ENCODE data around the gene PXDN.

The PXDN gene

GRCh38 chr2:1647417-1648240 is 96.7 kb downstream of the PXDN start:
- DNase-seq = no peak

GRCh38 chr2:1645761-1646476 is 98.4 kb downstream of the PXDN start:
- no peak for DNase-seq

DNA sequence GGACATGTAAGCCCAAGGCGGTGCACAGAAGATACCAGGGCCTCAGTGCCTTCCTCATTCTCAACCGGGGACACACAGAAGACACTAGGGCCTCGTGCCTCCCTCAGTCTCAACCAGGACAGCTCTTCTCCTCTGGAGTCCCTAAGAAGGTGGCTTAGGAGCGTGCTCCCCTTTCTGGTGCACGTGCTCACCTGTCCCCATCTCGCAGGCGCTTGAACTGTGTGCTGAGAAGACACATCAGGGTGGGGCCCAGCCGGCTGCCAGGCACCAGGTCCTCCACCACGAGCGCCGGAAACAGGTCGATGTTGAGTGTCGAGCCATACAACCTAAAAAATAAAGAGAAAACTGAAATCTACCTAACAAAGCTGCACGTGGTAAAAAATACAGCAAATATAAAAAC is 99.9 kb downstream of the PXDN start:
- DNase-seq = no peak

- DNase-seq = no peak
Measured at GRCh38 chr2:1642993-1643619, 101.2 kb downstream of the PXDN start.

DNA sequence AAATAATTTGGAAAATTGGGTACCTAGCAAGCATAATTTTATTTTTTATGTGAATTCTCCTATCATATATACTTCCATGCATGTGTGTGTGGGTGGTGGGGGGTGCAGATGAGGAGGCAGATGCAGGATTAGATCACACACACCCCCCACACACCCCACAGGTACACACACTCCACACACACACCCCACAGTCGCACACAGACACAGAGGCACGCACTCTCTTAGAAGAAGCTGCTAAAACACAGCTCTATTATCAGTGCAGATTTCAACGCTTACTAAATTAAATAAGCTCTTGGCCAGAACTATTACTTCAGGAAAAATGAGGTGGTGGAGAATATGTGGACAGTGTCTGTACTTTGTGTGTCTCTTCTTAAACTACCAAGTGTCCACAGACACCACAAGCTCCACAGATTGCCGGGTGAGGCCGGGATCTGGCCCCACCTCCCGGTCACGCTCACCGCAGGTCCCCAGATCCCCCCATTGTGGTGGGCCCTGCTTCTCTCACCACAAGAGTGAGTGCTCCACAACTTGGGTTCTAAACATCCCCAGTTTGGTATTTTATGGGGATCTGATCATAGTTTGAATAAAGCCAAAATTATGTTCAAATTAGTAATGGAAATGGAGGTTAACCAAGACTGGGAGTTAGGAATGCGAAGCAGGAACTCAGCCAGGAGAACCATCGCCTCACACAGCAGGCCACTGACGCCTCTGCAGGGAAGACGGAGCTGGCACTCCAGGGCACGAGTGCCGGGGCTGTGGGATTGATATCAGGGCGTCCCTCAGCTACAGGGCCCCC is 102.1 kb downstream of the PXDN start:
- no peak for DNase-seq

DNA sequence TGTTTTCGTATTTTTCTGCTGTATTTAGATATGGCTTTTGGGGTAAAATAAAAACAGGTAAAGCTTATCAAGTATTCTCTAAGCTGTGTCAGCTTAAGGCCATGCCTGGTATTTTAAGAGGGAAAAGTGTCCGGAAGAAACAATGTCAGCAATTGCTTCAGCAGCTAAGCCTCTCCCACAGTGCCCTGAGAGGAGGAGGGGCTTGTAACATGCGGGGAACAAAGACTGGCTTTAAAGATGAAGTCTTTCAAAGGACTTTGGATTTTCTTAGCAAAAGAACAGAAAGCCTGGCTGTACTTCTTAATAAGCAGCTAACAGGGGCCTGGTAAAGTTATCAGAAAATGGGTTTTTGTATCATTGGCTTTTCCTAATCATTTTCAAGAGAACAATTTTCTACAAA is 102.8 kb downstream of the PXDN start:
- no peak for DNase-seq

DNA sequence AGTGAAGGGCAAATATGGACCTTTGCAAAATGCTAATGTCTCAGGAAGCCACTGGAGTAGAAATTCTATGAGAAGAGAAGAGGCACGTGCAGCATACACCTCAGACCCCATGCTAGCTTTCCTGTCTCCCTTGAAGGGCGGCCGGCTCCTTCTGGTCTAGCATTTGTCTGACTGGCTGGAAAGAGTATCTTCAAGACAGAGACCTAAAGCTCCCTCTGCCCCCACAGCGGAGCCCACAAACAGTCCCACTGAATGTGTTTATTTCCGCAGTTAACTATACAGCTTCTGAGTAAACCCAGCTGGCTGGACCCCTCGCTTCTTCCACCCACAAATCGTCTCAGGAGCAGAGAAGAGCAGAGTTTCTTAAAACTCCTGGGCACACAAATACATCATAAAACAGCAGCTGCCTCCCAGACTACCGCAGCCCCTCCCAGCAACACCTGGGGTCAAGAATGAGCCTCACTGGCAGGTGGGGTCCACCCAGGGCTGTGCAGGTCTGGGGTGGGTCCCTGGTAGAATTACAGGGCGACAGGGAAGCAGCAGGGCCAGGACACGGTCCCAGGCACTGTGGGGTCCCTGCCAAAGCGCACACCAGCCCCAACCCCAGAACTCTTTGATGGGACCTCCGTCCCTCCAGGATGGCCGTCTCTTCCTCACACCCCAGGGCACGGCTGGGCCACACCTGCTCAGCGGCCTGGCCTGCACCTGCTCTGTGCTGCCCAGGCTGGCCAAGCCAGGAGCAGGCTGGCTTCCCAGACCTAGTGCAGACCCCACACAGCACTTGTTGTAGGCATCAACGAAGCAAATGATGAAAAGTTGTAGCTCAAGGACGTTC is 103.8 kb downstream of the PXDN start:
- no peak for DNase-seq

DNA sequence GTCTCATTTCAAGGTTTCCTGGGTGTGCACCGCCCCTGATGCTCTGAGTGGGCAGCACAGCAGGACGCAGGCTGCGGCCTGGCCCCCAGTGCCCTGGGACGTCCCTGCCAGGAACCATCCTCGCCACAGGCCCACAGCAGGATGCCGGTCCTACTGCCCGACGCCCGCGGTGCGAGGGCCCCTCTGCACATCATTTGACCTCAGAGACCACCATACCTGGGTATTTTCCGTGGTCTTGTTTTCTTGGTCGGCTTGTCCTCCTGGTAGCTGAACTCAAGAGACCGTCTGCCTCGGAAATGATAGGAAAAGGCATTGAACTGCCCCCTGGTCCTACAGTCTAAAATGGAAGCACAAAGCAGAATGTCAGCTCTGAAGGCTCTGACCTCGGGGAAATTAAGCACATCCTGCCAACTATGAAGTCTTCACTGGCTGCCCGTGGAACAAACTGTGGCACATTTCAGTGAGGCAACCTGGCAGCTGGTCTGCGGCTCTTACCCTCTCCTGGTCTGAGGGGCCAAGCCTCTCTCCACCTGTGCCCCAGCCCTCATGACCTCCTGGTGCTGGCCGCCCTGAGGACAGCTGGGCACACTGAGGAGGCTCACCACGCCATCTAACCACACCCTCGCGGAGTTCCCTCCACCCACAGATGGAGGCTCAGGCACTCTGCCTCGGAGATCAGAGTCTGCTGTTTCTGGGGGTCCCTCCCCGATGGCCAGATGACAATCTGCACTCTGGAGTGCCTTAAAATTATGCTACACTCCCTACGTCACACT is 105.0 kb downstream of the PXDN start:
- DNase-seq = no peak

DNA sequence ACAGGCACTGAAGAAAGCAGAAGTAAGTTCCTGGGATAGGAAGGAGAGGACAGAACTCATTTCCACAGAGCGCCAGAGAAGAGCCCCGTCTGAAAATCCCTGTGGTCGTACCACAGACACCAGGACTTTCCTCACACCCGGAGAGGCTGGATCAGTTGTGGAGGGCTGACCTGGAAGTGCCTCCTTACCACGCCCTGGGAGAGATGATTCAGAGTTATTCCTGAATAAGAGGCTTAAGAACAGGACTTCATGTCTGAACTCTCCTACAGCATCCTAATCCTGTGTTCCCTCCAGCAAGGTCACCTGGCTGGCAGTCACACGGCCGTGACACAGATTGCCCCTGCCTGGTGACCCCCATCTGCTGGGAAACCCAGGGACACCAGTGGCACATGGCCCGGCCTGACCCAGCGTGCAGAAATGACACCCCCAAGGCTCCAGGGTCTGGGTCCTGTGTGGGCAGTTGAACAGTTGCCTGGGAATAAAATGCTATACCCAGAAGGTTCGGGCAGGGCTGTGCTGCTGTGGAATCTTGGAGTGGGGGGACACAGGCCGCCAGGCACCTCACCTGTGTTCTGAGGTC is 105.9 kb downstream of the PXDN start:
- no peak for DNase-seq

- DNase-seq = no peak
Measured at GRCh38 chr2:1636791-1637415, 107.4 kb downstream of the PXDN start.

- no peak for DNase-seq
Measured at GRCh38 chr2:1635823-1636222, 108.5 kb downstream of the PXDN start.

GRCh38 chr2:1634681-1635341 is 109.5 kb downstream of the PXDN start:
- no peak for DNase-seq

DNA sequence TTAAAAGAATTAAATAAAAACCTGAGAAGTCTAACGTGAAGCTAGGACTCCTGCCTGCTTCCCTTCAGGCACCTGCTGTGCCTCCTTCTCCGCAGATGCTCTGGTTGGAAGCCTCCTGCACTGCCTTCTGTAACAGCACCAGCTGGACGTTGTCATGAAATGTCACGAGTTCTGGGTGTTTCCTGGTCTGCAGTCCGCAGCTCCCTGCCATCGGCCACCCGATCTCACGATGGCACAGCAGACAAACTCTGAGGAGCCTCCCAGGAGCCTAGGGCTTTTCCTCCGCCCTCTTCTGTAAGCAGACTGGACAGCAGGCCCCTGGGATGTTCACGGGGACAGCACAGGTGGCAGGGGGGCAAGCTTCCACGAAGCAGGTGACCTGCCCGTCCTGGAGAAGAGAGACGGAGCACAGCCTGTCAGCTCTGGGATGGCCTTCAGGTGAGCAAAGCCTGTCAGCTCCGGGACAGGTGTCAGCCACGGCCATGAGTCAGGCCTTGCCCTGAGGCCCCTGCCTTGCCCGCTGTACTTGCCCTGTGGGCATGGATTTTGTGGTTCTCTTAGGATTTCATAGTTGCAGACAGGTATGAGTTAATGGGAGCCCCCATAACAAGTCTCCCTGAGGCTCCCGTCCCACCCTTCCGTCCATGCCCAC is 110.3 kb downstream of the PXDN start:
- DNase-seq = no peak

- no peak for DNase-seq
Measured at GRCh38 chr2:1633092-1633671, 111.1 kb downstream of the PXDN start.

GRCh38 chr2:1632510-1632909 is 111.8 kb downstream of the PXDN start:
- DNase-seq = no peak

GRCh38 chr2:1632002-1632348 is 112.3 kb downstream of the PXDN start:
- no peak for DNase-seq

DNA sequence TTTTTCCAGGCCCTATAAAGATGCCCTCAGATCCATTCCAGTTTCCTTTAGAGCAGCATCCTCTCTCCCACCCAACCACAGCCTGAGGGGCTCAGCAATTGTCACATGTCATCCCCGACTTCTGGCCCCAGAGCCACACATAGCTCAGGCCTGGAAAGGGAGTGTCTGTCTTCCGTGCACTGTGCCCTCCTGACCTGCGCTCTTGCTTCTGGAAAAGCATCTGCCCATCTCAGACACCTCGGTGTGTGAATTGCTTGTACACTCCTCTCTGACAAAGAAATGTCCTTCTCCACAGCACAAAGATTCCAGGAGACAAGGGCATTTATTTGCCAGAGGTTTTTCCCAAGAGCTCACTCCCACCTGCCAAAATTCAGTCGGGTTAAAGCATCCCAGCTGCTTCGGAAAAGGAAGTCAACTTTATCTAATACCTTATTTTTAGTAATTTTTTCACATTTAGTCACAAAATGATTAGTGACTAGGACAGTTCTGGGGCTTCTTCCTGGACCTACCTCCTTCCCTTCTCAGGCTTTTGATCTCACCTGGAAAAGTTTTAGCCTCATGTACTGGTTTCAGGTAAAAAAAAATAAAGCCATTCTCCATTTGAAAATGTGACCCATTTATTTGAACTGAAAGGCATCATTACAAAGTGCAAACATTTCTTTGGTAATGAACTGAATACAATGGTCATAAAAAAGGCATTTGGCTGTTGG is 112.9 kb downstream of the PXDN start:
- DNase-seq = no peak

GRCh38 chr2:1628893-1629292 is 115.4 kb downstream of the PXDN start:
- no peak for DNase-seq
